ENCODE results near the gene HPGDS.

GRCh38 chr4:94332983-94333590, 9.5 kb downstream of the HPGDS start:
- TF ChIP-seq BHLHE40 (IDR thresholded peaks at IDR 0.05; ENCODE audit: borderline replicate concordance) (no peak), ELF4 (IDR thresholded peaks at IDR 0.05) (no peak), SUZ12 (IDR thresholded peaks at IDR 0.05) (no peak), SP1 (IDR thresholded peaks at IDR 0.05) (no peak), ARNT (IDR thresholded peaks at IDR 0.05) (no peak), FOXK2 (IDR thresholded peaks at IDR 0.05) (no peak), NFRKB (IDR thresholded peaks at IDR 0.05) (no peak), FOXA1 (IDR thresholded peaks at IDR 0.05) (no peak), PKNOX1 (IDR thresholded peaks at IDR 0.05) (no peak), HDGF (IDR thresholded peaks at IDR 0.05; ENCODE audit: borderline replicate concordance) (no peak), CTBP1 (IDR thresholded peaks at IDR 0.05; ENCODE audit: borderline replicate concordance) (no peak), FOXM1 (IDR thresholded peaks at IDR 0.05; ENCODE audit: borderline replicate concordance) (no peak), TARDBP (IDR thresholded peaks at IDR 0.05) (no peak)
